Measurements from ENCODE around the gene RWDD4. TPM values are rescaled to one million over a fixed set of nuclear protein-coding genes. Genes with fewer than 3 reads are reported as not detected.

The RWDD4 gene
- polyA plus RNA-seq, 1 donor (not counting 4 experiments of a cell fraction or from before 2014, with no cell fraction given), result 25.5 TPM

- Histone ChIP-seq H3K9me3 (ENCODE audit: control insufficient read depth, low read depth, low read length) (no peaks in the 10 kb centered on the region), H3K79me2 (ENCODE audit: control insufficient read depth, insufficient read depth, low read length) (no peaks in the 10 kb centered on the region), H3K9me1 (ENCODE audit: control insufficient read depth, extremely low read depth, insufficient read depth, low read length) (no peaks in the 10 kb centered on the region), H3K4me2 (ENCODE audit: control insufficient read depth, extremely low read depth, insufficient read depth, low read depth, low read length) (no peak overlapping the region), H3K9ac (ENCODE audit: control insufficient read depth, extremely low read depth, insufficient read depth, low read length) (no peak overlapping the region), H4K20me1 (ENCODE audit: control insufficient read depth, extremely low read depth, insufficient read depth, low read length) (no peaks in the 10 kb centered on the region), H3K4me1 (ENCODE audit: control insufficient read depth, extremely low read depth, insufficient read depth, low read length) (peaks cover 28% of the 10 kb centered on the region), H3K27me3 (ENCODE audit: control insufficient read depth, extremely low read depth, insufficient read depth, low read length) (no peaks in the 10 kb centered on the region), H3K27ac (ENCODE audit: control insufficient read depth, insufficient read depth, low read length) (no peak overlapping the region), H3K36me3 (ENCODE audit: control insufficient read depth in 2 of 2, extremely low read depth in 1 of 2, insufficient read depth in 2 of 2, low read length in 2 of 2) (no peaks in the 10 kb centered on the region), H3K4me3 (ENCODE audit: control insufficient read depth in 2 of 3, extremely low read depth in 1 of 3, insufficient read depth in 2 of 3, low read depth in 1 of 3, low read length in 3 of 3) (no peak overlapping the region), H2AFZ (ENCODE audit: control insufficient read depth, low read length) (no peak overlapping the region)
- dilution Hi-C loops (cut with MboI; ENCODE audit: extremely low pct_ligation_motif_present, low sequenced_read_pairs), result no loop called here
- TF ChIP-seq EZH2 (IDR thresholded peaks at IDR 0.05; ENCODE audit: low read length), result no peak
- TF ChIP-seq CTCF (optimal IDR thresholded peaks at IDR 0.05 in 1 of 3, IDR thresholded peaks at IDR 0.05 in 1 of 3, conservative IDR thresholded peaks at IDR 0.05 in 1 of 3; ENCODE audit: extremely low read depth in 1 of 3, insufficient read depth in 2 of 3, low read length in 3 of 3), result no peak
- FAIRE-seq (no peak), DNase-seq (ENCODE audit: low read depth, low spot score) (no peak)
Observed at GRCh38 chr4:183612329-183613250, 46.4 kb downstream of the RWDD4 start.

- peak overlapping the region; percentile 28 for H3K27ac ChIP-seq (ENCODE audit: control insufficient read depth, insufficient read depth, low read length)
- H2AFZ ChIP-seq (ENCODE audit: control insufficient read depth, low read length), result peak overlapping the region; percentile 88
- TF ChIP-seq EZH2 (IDR thresholded peaks at IDR 0.05; ENCODE audit: low read length) (no peak), CTCF (optimal IDR thresholded peaks at IDR 0.05 in 1 of 3, IDR thresholded peaks at IDR 0.05 in 1 of 3, conservative IDR thresholded peaks at IDR 0.05 in 1 of 3; ENCODE audit: extremely low read depth in 1 of 3, insufficient read depth in 2 of 3, low read length in 3 of 3) (no peak)
- no peaks in the 10 kb centered on the region for H3K9me3 ChIP-seq (ENCODE audit: control insufficient read depth, low read depth, low read length)
- peak overlapping the region; percentile 43 for H3K9ac ChIP-seq (ENCODE audit: control insufficient read depth, extremely low read depth, insufficient read depth, low read length)
- H3K4me3 ChIP-seq (ENCODE audit: control insufficient read depth in 2 of 3, extremely low read depth in 1 of 3, insufficient read depth in 2 of 3, low read depth in 1 of 3, low read length in 3 of 3), result no peak overlapping the region
- DNase-seq (ENCODE audit: low read depth, low spot score), result no peak
- H3K79me2 ChIP-seq (ENCODE audit: control insufficient read depth, insufficient read depth, low read length), result no peaks in the 10 kb centered on the region
- H3K27me3 ChIP-seq (ENCODE audit: control insufficient read depth, extremely low read depth, insufficient read depth, low read length), result no peaks in the 10 kb centered on the region
- peak overlapping the region; percentile 58 for H3K4me2 ChIP-seq (ENCODE audit: control insufficient read depth, extremely low read depth, insufficient read depth, low read depth, low read length)
- H3K9me1 ChIP-seq (ENCODE audit: control insufficient read depth, extremely low read depth, insufficient read depth, low read length), result no peaks in the 10 kb centered on the region
- no peaks in the 10 kb centered on the region for H4K20me1 ChIP-seq (ENCODE audit: control insufficient read depth, extremely low read depth, insufficient read depth, low read length)
- no peaks in the 10 kb centered on the region for H3K36me3 ChIP-seq (ENCODE audit: control insufficient read depth in 2 of 2, extremely low read depth in 1 of 2, insufficient read depth in 2 of 2, low read length in 2 of 2)
- dilution Hi-C loops (cut with MboI; ENCODE audit: extremely low pct_ligation_motif_present, low sequenced_read_pairs), result no loop called here
- peak; percentile 62 for FAIRE-seq
- peaks cover 33% of the 10 kb centered on the region for H3K4me1 ChIP-seq (ENCODE audit: control insufficient read depth, extremely low read depth, insufficient read depth, low read length)
Observed at GRCh38 chr4:183611210-183611830, 47.7 kb downstream of the RWDD4 start.

All from keratinocyte (primary cell).